ENCODE results near the gene C1orf53.

GRCh38 chr1:197923038-197923437, 20.6 kb downstream of the C1orf53 start:
- no peak for TF ChIP-seq RAD21 (IDR thresholded peaks at IDR 0.05 in 1 of 2, conservative IDR thresholded peaks at IDR 0.05 in 1 of 2; ENCODE audit: low read depth in 2 of 2, low read length in 2 of 2)
- no peak for TF ChIP-seq SP1 (IDR thresholded peaks at IDR 0.05; ENCODE audit: low read depth, low read length)
